ENCODE results near the gene GDF10.
A peak's percentile ranks its signal among the peaks of the same experiment; 100 is the strongest.

The GDF10 gene

GRCh38 chr10:47318706-47319105 lies 18.7 kb downstream of the GDF10 start:
- no peak for DNase-seq

DNA sequence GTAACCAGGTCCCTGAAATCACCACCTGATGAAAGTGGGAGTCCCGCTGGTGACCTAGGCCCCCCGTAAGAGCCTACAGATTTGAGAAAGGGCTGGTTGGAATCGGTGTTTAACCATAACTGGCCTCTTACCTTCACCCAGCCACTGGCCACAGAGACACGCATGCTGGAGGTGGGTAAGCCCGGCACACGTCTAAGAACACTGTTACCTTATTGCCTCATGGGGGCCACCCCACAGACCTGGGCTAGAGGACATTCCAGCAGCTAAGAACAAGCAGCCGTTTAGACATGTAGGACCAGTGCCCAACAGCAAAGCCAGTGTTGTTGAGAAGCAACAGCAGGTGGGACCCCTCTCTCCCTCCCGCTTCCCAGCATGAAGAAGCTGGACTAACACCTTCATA lies 19.8 kb downstream of the GDF10 start:
- DNase-seq, result no peak

GRCh38 chr10:47320812-47321211 lies 20.8 kb downstream of the GDF10 start:
- DNase-seq, result no peak

DNA sequence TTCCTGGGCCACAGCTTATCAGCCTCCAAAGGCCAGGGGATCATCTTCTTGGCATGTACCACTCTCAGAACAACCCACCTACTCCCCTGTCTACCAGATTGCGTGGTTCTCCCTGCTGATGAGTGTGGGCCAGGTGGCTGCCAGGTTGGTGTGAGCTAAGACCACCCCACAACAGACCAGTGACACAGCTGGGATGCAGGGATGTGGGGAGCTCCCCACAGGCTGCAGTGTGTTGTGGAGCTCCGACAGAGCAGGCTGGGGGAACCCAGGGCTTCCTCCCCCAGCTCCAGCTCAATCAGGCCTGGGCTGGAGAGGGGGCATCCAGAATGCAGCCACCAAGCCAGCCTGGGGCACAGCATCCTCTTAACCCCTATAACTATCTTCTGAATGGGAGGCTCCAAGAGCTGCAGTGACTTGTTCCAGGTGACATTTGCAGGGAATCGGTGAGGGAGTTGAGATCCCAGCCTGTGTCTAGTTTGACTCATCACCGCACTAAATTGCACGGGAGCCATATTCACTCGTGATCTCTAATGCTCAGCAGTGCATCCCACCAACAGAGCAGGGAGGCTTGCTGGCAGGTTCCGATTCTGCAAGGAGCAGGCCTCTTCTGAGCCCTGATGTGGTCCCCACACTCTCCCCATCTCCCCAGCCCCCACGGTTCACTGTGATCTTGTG lies 21.7 kb downstream of the GDF10 start:
- DNase-seq, result no peak

DNA sequence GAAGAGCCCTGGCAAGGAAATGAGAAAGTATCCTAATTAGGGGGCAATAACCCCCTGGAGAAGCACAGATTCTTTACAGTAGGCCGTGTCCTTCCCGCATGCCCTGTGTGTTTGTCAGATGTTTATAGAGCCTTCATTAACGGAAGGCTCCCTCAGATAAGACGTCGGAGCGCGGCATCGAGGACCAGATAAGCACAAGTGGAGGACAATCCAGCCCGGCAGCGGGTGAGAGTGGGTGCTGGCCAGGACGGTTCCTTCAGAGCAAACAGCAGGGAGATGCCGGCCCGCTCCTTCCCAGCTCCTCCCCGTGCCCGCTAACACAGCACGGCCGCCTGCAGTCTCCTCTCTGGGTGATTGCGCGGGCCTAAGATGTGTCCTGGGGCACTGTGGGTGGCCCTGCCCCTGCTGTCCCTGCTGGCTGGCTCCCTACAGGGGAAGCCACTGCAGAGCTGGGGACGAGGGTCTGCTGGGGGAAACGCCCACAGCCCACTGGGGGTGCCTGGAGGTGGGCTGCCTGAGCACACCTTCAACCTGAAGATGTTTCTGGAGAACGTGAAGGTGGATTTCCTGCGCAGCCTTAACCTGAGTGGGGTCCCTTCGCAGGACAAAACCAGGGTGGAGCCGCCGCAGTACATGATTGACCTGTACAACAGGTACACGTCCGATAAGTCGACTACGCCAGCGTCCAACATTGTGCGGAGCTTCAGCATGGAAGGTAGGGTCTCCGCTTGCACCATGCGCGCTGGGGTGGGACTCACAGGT lies 22.5 kb downstream of the GDF10 start, which contains the start of gene GDF2:
Gene GDF2 (plus strand): TSS at position 155 of the 762 bp plus-strand sequence. CDS start 215 bp downstream, at position 370.
- DNase-seq, result peak; percentile 58

GRCh38 chr10:47323087-47323486 lies 23.1 kb downstream of the GDF10 start:
- DNase-seq, result no peak

DNA sequence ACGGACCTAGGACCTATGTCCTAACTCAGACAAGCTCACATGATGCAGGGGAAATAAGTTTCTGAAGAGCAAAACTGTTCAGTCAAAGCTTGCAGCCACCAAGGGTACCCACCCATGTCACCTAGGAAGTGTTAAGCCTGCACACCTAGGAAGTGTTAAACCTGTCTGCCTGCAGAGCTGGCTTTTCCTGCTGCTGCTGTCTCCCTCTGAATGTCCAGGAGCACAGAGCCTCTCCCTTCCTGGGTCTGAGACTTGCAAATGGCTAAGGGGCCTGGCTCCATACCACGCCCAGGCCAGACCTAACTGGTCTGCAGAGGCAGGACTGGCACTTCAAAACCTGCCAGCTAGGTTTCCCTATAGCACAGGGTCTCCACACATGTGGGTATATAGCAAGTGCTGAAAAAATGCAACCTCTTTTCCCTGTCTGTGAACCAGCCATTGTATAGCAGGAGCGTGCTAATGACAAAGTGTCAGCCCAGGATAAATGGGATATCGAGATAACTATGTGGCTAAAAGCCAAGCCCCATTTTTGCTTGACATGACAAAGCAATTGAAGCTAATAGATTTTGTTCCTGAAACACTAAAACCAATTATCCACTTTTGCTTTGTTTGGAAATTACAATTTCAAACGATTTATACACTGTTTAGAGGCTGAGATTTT lies 23.8 kb downstream of the GDF10 start:
- no peak for DNase-seq

- no peak for DNase-seq
These were observed 25.6 kb downstream of the GDF10 start for GRCh38 chr10:47325303-47326291.

GRCh38 chr10:47326306-47326926 lies 26.4 kb downstream of the GDF10 start:
- no peak for DNase-seq

DNA sequence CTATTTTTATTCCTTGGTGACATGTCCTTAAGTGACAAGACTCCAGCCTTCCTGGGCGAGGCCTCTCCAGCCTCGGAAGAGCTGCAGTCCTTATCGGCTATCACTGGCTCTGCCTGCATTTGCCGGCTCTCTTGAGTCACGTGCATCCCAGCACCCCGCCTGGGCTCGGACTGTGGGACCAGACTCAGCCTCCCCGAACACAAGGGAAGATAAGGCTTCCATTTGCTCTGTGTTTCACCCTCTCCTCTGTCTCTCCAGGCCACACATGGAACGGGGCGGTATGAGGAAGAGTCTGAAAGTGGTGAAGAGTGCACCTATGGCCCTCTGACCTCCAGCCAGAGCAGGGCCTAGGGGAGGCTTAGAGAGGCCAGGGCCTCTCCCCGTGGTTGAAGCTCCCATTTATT lies 26.9 kb downstream of the GDF10 start:
- peak; percentile 23 for DNase-seq

- DNase-seq, result no peak
These were observed 29.9 kb downstream of the GDF10 start for GRCh38 chr10:47329855-47330254.

DNA sequence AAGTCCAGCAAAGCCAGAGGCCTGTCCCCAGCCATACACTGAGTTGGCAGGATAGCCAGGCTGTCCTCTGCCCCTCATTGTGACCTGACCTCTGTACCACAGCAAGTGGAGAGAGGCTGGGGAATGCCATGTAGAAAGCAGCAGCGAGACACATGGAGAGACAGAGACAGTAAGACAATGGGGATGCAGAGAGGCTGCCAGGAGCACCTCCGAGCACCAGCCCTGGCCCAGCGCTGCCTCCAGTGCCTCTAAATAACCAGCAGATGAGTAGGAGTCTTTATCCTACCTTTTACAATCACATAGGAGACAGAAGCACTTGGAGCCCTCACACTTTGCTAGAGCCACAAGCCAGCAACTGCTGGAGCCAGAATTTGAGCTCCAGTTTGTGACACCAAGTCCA lies 30.4 kb downstream of the GDF10 start:
- DNase-seq, result no peak

DNA sequence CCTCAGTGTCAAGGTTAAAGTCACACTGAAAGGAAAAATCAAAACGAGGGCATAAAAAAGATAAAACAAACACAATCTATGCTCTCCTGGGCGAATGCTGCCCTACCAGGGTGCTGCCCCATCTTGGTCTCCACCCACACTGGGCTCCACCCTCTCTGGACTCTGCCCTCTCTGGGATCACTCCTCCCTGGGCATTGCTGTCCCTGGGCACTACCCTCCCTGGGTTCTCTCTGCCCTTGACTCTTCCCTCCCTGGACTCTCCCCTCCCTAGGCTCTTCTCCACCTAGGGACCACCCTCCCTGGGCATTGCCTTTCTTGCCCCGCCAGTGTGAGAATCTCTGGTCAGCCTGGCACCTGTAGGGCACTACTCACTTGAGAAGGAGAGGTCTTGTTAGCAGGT lies 30.8 kb downstream of the GDF10 start:
- DNase-seq, result no peak

DNA sequence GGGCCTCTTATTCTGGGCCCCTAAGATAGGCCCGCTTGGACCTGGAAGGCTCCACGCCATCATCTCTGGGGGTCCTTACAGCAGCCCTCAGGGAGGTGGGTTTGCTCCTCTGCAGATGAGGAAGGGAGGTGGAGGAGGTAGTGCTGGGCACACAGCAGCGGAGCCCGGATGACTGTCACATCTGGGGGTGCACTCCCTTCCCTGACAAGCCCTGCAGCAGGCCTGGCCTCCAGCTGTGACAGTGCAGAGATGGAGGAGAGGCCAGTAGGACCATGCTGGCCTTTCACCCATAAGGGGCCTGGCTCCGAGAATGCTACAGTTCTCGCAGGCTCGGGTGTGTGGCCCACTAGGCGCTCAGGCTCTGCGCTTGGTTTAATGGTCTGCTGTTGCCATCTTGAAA lies 31.5 kb downstream of the GDF10 start:
- no peak for DNase-seq

GRCh38 chr10:47331954-47332353 lies 32.0 kb downstream of the GDF10 start:
- DNase-seq, result no peak

- no peak for DNase-seq
These were observed 32.4 kb downstream of the GDF10 start for GRCh38 chr10:47332371-47332770.

DNA sequence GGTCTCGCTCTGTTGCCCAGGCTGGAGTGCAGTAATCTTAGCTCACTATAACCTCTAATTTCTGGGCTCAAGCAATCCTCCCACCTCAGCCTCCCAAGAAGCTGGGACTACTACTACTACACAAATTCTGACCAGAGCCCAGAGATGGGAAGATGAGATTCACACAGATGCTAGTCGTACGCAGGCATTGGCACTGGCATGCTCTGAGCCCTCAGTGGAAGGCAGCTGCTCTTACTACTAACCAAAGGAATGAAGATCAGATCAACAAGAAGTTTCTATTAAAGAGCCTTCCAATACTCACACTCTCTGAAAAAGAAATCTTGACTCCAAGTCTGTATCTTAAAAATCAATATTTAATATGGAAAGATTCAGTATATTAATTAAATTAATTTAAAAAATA lies 32.9 kb downstream of the GDF10 start:
- no peak for DNase-seq

DNA sequence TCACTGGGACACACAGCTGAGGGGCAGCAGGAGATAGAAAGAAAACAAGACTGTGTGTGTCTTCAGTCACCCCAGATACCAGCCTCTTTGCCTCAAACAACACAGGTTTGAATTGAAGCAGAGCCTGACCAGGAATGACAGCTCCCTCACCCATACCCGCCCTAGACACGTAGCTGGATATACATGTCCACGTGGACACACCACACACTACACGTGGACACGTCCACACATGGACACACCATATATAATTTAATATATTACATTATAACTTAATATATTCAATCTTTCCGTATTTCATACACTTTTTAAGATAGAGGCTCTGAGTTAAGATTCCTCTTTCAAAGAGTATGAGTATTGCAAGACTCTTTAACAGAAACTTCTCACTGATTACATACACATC lies 33.5 kb downstream of the GDF10 start:
- no peak for DNase-seq

DNA sequence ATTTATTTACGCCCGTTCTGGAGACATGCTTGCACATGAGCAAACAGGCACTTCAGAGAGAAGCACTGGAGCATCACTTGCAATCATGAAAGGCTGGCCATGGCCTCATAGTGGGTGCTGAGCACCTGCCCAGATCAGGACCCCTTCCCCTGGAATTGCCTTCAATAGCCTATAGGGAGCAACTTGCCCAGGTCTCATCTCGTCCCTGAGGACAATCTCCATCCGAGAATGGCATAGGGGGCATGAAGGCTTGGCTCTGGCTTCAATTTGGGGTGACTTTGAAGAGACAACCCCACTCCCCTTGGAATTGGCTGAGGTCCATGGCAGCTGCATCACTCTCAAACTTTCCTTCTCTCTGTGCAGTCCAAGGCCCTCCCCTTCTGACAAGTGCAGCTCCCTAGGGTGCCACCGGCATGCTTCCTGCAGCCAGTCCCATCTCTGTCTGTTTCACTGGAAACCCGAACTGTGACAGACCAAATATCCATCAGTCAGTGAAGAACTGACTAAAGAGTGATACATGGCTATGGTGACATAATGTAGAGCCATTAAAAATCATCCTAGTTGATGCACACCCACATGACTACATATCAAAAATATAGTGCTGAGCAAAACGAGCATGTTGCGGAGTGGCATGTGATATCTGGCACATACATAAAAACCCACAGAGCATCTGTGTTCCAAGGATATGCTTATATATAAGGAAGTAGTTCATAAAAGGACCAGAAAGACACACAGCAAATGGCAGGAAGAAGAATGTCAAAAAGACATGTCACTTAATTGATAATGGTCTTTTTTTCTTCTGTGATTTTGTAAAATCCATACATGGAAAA lies 34.7 kb downstream of the GDF10 start:
- peak; percentile 45 for DNase-seq

DNA sequence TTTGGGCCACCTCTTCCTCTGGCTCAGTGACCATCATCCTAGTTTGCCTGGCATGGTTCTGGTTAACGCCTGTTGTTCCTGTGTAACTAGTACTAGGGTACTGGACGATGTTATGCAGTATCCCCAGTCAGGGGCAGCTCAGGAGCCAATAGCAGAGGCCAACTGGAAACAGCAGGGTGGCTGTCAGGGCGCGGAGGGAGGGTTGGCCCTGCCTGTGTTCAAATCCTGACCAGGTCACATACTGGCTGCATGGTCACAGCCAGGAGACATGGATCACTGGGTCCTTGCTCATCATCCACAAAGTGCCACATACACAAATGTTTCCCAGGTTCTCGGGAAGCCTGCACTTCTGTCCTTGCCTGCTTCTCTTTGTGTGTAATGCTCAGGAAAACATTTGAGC lies 35.9 kb downstream of the GDF10 start:
- DNase-seq, result no peak
